ENCODE data around the gene MTG1.
"Not testable (repeated sequence)": the region's sequence is repeated elsewhere in the genome, so short reads cannot be mapped to it uniquely, and the experiment has no call there.

The MTG1 gene

GRCh38 chr10:133466683-133467275 is 72.8 kb downstream of the MTG1 start:
- DNase-seq (ENCODE audit: low read depth in 2 of 2), result no peak

- no peak for DNase-seq (ENCODE audit: low read depth in 2 of 2)
Observed at GRCh38 chr10:133467286-133467911, 73.4 kb downstream of the MTG1 start.

- DNase-seq (ENCODE audit: low read depth in 2 of 2), result not testable (repeated sequence)
Observed at GRCh38 chr10:133469205-133469604, 75.2 kb downstream of the MTG1 start.

GRCh38 chr10:133471300-133472109 is 77.5 kb downstream of the MTG1 start:
- DNase-seq (ENCODE audit: low read depth in 2 of 2), result no peak

Data from stimulated activated CD4-positive, alpha-beta T cell treated with anti-CD3 and anti-CD28 coated beads, Interleukin-12 subunit alpha, Interleukin-12 subunit beta, amount 100 ng/mL, for 24 hours (primary cell).